HuH-7 (cell line): ENCODE data around the gene RHOH.

Experiments
- DNase-seq: peaks from one replicate; pipeline ENCODE4 v3.0.0; 2011; ENCODE audit warnings: low spot score

The RHOH gene

GRCh38 chr4:40238008-40238699 is 41.3 kb downstream of the RHOH start:
- DNase-seq: no peak

- no peak for DNase-seq
These were observed 42.1 kb downstream of the RHOH start for GRCh38 chr4:40238700-40239548.

GRCh38 chr4:40240040-40240653 is 43.3 kb downstream of the RHOH start:
- DNase-seq: no peak

- no peak for DNase-seq
These were observed 44.2 kb downstream of the RHOH start for GRCh38 chr4:40241026-40241425.

- DNase-seq: no peak
These were observed 45.1 kb downstream of the RHOH start for GRCh38 chr4:40241941-40242340.

- DNase-seq: no peak
These were observed 46.6 kb downstream of the RHOH start for GRCh38 chr4:40243386-40243948.

GRCh38 chr4:40244606-40245005 is 47.8 kb downstream of the RHOH start:
- no peak for DNase-seq

- DNase-seq: no peak
These were observed 48.7 kb downstream of the RHOH start for GRCh38 chr4:40245550-40245949.

GRCh38 chr4:40246011-40246900 is 49.4 kb downstream of the RHOH start:
- DNase-seq: no peak

GRCh38 chr4:40246938-40247337 is 50.1 kb downstream of the RHOH start:
- no peak for DNase-seq

GRCh38 chr4:40247350-40247749 is 50.5 kb downstream of the RHOH start:
- no peak for DNase-seq

- DNase-seq: no peak
These were observed 54.5 kb downstream of the RHOH start for GRCh38 chr4:40251366-40251765.

- DNase-seq: no peak
These were observed 57.1 kb downstream of the RHOH start for GRCh38 chr4:40253906-40254305.

- DNase-seq: no peak
These were observed 58.0 kb downstream of the RHOH start for GRCh38 chr4:40254608-40255392.

- peak; percentile 27 for DNase-seq
These were observed 58.8 kb downstream of the RHOH start for GRCh38 chr4:40255393-40256281.

GRCh38 chr4:40256329-40256728 is 59.5 kb downstream of the RHOH start:
- no peak for DNase-seq

- DNase-seq: no peak
These were observed 60.0 kb downstream of the RHOH start for GRCh38 chr4:40256817-40257216.

GRCh38 chr4:40258627-40259026 is 61.8 kb downstream of the RHOH start:
- no peak for DNase-seq

GRCh38 chr4:40261231-40262076 is 64.6 kb downstream of the RHOH start:
- no peak for DNase-seq
